ENCODE data around the gene U2AF2.

Gene U2AF2

GRCh38 chr19:55720214-55720746 is 65.4 kb downstream of the U2AF2 start:
- no peak for DNase-seq

GRCh38 chr19:55720801-55721200 is 66.0 kb downstream of the U2AF2 start:
- no peak for DNase-seq

- DNase-seq = no peak
Measured at GRCh38 chr19:55723491-55723890, 68.7 kb downstream of the U2AF2 start.
